IMR-90 (cell line): Measurements from ENCODE around the gene RASAL1. TPM values are rescaled to one million over a fixed set of nuclear protein-coding genes. Genes with fewer than 3 reads are reported as not detected.

Source experiments
- ATAC-seq: fragments of 200-7000 bp; cut with Tn5 transposase; 2 replicates; pipeline ENCODE4 v1.9.1; 2020; ENCODE audit warnings: low read depth, mild to moderate bottlenecking, moderate library complexity
- BruUV-seq: library from RNA; stranded (reverse); fragments of 400-500 nt; replicated peaks from 2 replicates; lab custom pipeline; 2021; lab: Mats Ljungman, UMichigan
- CTCF ChIA-PET: fragments of 300-600 bp; formaldehyde crosslinking; extraction: SDS; loops from one replicate; lab custom pipeline; 2021; ENCODE audit warnings: antibody characterized with exemption; lab: Yijun Ruan, JAX
- POLR2A ChIA-PET: fragments of 300-600 bp; sonication (Branson Sonifier 250); formaldehyde crosslinking; loops from one replicate; lab custom pipeline; 2022; ENCODE audit warnings: antibody characterized with exemption; ENCODE audit not compliant: unreplicated experiment; lab: Charles Lee
- DNase-seq: peaks from one replicate; pipeline ENCODE4 v3.0.0; 2013
- H2AFZ ChIP-seq: replicated peaks from 2 replicates; pipeline ENCODE3; 2013; ENCODE audit warnings: low read length, mild to moderate bottlenecking; ENCODE audit not compliant: poor library complexity
- H2AK5ac ChIP-seq: 2 replicates; pipeline ENCODE4 v1.6.1; 2013; ENCODE audit warnings: low read depth, low read length, inconsistent platforms
- H2AK9ac ChIP-seq: replicated peaks from 2 replicates; pipeline ENCODE3; 2013; ENCODE audit warnings: mild to moderate bottlenecking, low read depth, low read length, moderate library complexity; ENCODE audit not compliant: poor library complexity
- H2BK120ac ChIP-seq: 2 replicates; pipeline ENCODE4 v1.6.1; 2013; ENCODE audit warnings: low read depth, low read length, inconsistent platforms
- H2BK15ac ChIP-seq: 3 replicates; pipeline ENCODE4 v1.6.1; 2013; ENCODE audit warnings: low read depth, low read length, inconsistent platforms
- H2BK20ac ChIP-seq: 2 replicates; pipeline ENCODE4 v1.6.1; 2013; ENCODE audit warnings: low read depth, mild to moderate bottlenecking, inconsistent platforms, low read length, moderate library complexity
- H2BK5ac ChIP-seq: 2 replicates; pipeline ENCODE4 v1.6.1; 2013; ENCODE audit warnings: mild to moderate bottlenecking, low read depth, low read length, inconsistent platforms; ENCODE audit not compliant: poor library complexity, severe bottlenecking
- H3K14ac ChIP-seq: replicated peaks from 2 replicates; pipeline ENCODE4 v1.6.1; 2013; ENCODE audit warnings: low read depth, low read length, inconsistent platforms
- H3K18ac ChIP-seq: 2 replicates; pipeline ENCODE4 v1.6.1; 2013; ENCODE audit warnings: low read depth, low read length, control low read depth
- H3K23ac ChIP-seq: 2 replicates; pipeline ENCODE4 v1.6.1; 2013; ENCODE audit warnings: low read depth, low read length, inconsistent platforms
- H3K27ac ChIP-seq: 2 replicates; pipeline ENCODE4 v1.5.1; 2013; ENCODE audit warnings: mild to moderate bottlenecking, control low read depth, low read length; ENCODE audit not compliant: insufficient read depth
- H3K27me3 ChIP-seq: 2 replicates; pipeline ENCODE4 v1.6.1; 2013; ENCODE audit warnings: low read length; ENCODE audit not compliant: control insufficient read depth, insufficient read depth
- H3K36me3 ChIP-seq: 2 replicates; pipeline ENCODE4 v1.6.1; 2013; ENCODE audit warnings: low read length, mixed read lengths; ENCODE audit not compliant: control insufficient read depth, insufficient read depth
- H3K4ac ChIP-seq: 2 replicates; pipeline ENCODE4 v1.6.1; 2013; ENCODE audit warnings: low read depth, low read length, inconsistent platforms
- H3K4me1 ChIP-seq: 2 replicates; pipeline ENCODE4 v1.6.1; 2013; ENCODE audit warnings: low read length, mixed read lengths; ENCODE audit not compliant: control insufficient read depth, insufficient read depth
- H3K4me2 ChIP-seq: 2 replicates; pipeline ENCODE4 v1.6.1; 2013; ENCODE audit warnings: low read depth, mild to moderate bottlenecking, control low read depth, low read length, moderate library complexity
- H3K4me3 ChIP-seq: 2 replicates; pipeline ENCODE4 v1.5.1; 2013; ENCODE audit warnings: low read depth, mild to moderate bottlenecking, control low read depth, low read length, moderate library complexity; ENCODE audit not compliant: insufficient read depth
- H3K56ac ChIP-seq: 2 replicates; pipeline ENCODE4 v1.6.1; 2013; ENCODE audit warnings: low read length, inconsistent platforms; ENCODE audit not compliant: insufficient read depth; ENCODE audit errors: extremely low read depth
- H3K79me1 ChIP-seq, 2 experiments: 2 replicates each; pipeline ENCODE4 v1.6.1; 2013; ENCODE audit warnings: low read length in 2 of 2, inconsistent platforms in 1 of 2, low read depth in 1 of 2
- H3K9ac ChIP-seq: 2 replicates; pipeline ENCODE4 v1.6.1; 2013; ENCODE audit warnings: low read depth, low read length, control low read depth
- H3K9me1 ChIP-seq: 2 replicates; pipeline ENCODE4 v1.6.1; 2013; ENCODE audit warnings: low read length, inconsistent platforms; ENCODE audit not compliant: insufficient read depth
- H3K9me3 ChIP-seq: 2 replicates; pipeline ENCODE4 v1.6.1; 2013; ENCODE audit warnings: low read length; ENCODE audit not compliant: control insufficient read depth, insufficient read depth
- H4K20me1 ChIP-seq: 2 replicates; pipeline ENCODE4 v1.6.1; 2013; ENCODE audit warnings: low read length, inconsistent platforms; ENCODE audit not compliant: insufficient read depth
- H4K5ac ChIP-seq: 2 replicates; pipeline ENCODE4 v1.6.1; 2013; ENCODE audit warnings: mild to moderate bottlenecking, low read depth, low read length, control low read depth
- H4K8ac ChIP-seq, 2 experiments: 2 replicates each; pipeline ENCODE4 v1.6.1; 2013; ENCODE audit warnings: low read depth in 2 of 2, low read length in 2 of 2, control low read depth in 1 of 2, inconsistent platforms in 1 of 2
- H4K91ac ChIP-seq: 2 replicates; pipeline ENCODE4 v1.6.1; 2013; ENCODE audit warnings: low read depth, low read length, inconsistent platforms; ENCODE audit not compliant: insufficient read depth
- BHLHE40 ChIP-seq: fragments of 150-350 bp; IDR thresholded peaks from 2 replicates; pipeline ENCODE4 v1.6.1; 2016; ENCODE audit warnings: mild to moderate bottlenecking, low read depth, low read length
- CEBPB ChIP-seq: IDR thresholded peaks from 2 replicates; pipeline ENCODE4 v1.6.1; 2012; ENCODE audit warnings: low read depth, low read length, improper control_type of control experiment
- CHD1 ChIP-seq: IDR thresholded peaks from 2 replicates; pipeline ENCODE4 v1.6.1; 2012; ENCODE audit warnings: low read depth, low read length, improper control_type of control experiment
- CTCF ChIP-seq: conservative IDR thresholded peaks from 2 replicates; pipeline ENCODE4 v1.5.1; 2012; ENCODE audit warnings: mild to moderate bottlenecking, low read depth, low read length, improper control_type of control experiment
- ELK1 ChIP-seq: fragments of 150-350 bp; IDR thresholded peaks from 2 replicates; pipeline ENCODE4 v1.6.1; 2016; ENCODE audit warnings: low read depth, mild to moderate bottlenecking, low read length, moderate library complexity, borderline replicate concordance
- FOS ChIP-seq: fragments of 150-350 bp; IDR thresholded peaks from 2 replicates; pipeline ENCODE4 v1.6.1; 2016; ENCODE audit warnings: low read depth, low read length
- MAFK ChIP-seq: IDR thresholded peaks from 2 replicates; pipeline ENCODE4 v1.6.1; 2012; ENCODE audit warnings: low read depth, low read length, improper control_type of control experiment
- MAZ ChIP-seq: IDR thresholded peaks from 2 replicates; pipeline ENCODE4 v1.6.1; 2012; ENCODE audit warnings: low read depth, mild to moderate bottlenecking, low read length, improper control_type of control experiment, moderate library complexity, borderline replicate concordance
- MXI1 ChIP-seq: IDR thresholded peaks from 2 replicates; pipeline ENCODE4 v1.6.1; 2012; ENCODE audit warnings: low read depth, mild to moderate bottlenecking, low read length, moderate library complexity, borderline replicate concordance
- NFE2L2 ChIP-seq: fragments of 150-350 bp; IDR thresholded peaks from 2 replicates; pipeline ENCODE4 v1.6.1; 2016; ENCODE audit warnings: low read depth, mild to moderate bottlenecking, low read length
- POLR2A ChIP-seq: IDR thresholded peaks from 2 replicates; pipeline ENCODE4 v1.6.1; 2012; ENCODE audit warnings: mild to moderate bottlenecking, low read depth, low read length
- RAD21 ChIP-seq: IDR thresholded peaks from 2 replicates; pipeline ENCODE4 v1.6.1; 2012; ENCODE audit warnings: low read length, improper control_type of control experiment
- RCOR1 ChIP-seq: IDR thresholded peaks from 2 replicates; pipeline ENCODE4 v1.6.1; 2012; ENCODE audit warnings: mild to moderate bottlenecking, low read length, improper control_type of control experiment; ENCODE audit not compliant: insufficient replicate concordance
- RFX5 ChIP-seq: IDR thresholded peaks from 2 replicates; pipeline ENCODE4 v1.8.0; 2012; ENCODE audit warnings: low read depth, mild to moderate bottlenecking, low read length, moderate library complexity
- SMC3 ChIP-seq: fragments of 150-350 bp; IDR thresholded peaks from 2 replicates; pipeline ENCODE4 v1.6.1; 2016; ENCODE audit warnings: low read depth, mild to moderate bottlenecking, antibody characterized with exemption, low read length, moderate library complexity
- USF2 ChIP-seq: fragments of 150-350 bp; IDR thresholded peaks from 2 replicates; pipeline ENCODE4 v1.6.1; 2017; ENCODE audit warnings: mild to moderate bottlenecking, antibody characterized with exemption, low read length, low read depth
- WGBS, 2 experiments: methylation state at CpG; one replicate each; pipeline versions ENCODE4 v1.1.5 to v1.1.7; 2013; ENCODE audit warnings: missing lambda C conversion rate in 2 of 2; ENCODE audit not compliant: insufficient read length in 1 of 2; ENCODE audit errors: extremely low coverage in 2 of 2; 5-methylcytosine and 5-hydroxymethylcytosine counted together
- dilution Hi-C: fragments of 300-500 bp; cut with HindIII; formaldehyde crosslinking; loops from one replicate; pipeline ENCODE4 v1.14.3; 2018; ENCODE audit warnings: low sequenced_read_pairs; ENCODE audit not compliant: unreplicated experiment
- in situ Hi-C: fragments of 300-500 bp; cut with MboI; formaldehyde crosslinking; loops from 3 replicates; pipeline ENCODE4 v1.14.3; 2019; ENCODE audit warnings: low sequenced_read_pairs, inconsistent platforms, mixed read lengths
- intact Hi-C: fragments of 100-400 bp; cut with micrococcal nuclease; formaldehyde crosslinking; loops from 2 replicates; pipeline ENCODE4 v1.10.0; 2022
- polyA plus RNA-seq, 3 experiments: library from polyadenylated mRNA; depleted of rRNA; stranded (reverse); fragments of >200 nt; gene quantifications; 2 replicates each; pipeline ENCODE4 v1.2.3, GENCODE V29; 2012; ENCODE audit warnings: low replicate concordance in 1 of 3
- total RNA-seq: library from RNA; depleted of rRNA; stranded (reverse); fragments of >200 nt; gene quantifications from 2 replicates; pipeline ENCODE4 v1.2.3, GENCODE V29; 2012

The RASAL1 gene
- total and polyA plus RNA-seq, 2 of the 4 experiments (the other 2 are of a cell fraction), result not detected

- dilution Hi-C loops (no loop called here), intact Hi-C loops (no loop called here), in situ Hi-C loops (no loop called here)
- WGBS, 2 experiments, result 38% methylated on average over 1 of the region's 1 CpG; no CpG with 5 or more reads in 1 of the 2 experiments
- no peak overlapping the region for H3K56ac ChIP-seq
- no peak overlapping the region for H3K18ac ChIP-seq
- no peak overlapping the region for H3K4me2 ChIP-seq
- H3K4ac ChIP-seq, result no peak overlapping the region
- H3K36me3 ChIP-seq, result no peaks in the 10 kb centered on the region
- no peak overlapping the region for H3K9ac ChIP-seq
- H3K9me3 ChIP-seq, result no peaks in the 10 kb centered on the region
- H3K23ac ChIP-seq, result no peak overlapping the region
- no peak overlapping the region for H4K91ac ChIP-seq
- no peak overlapping the region for H2BK120ac ChIP-seq
- no peak overlapping the region for H2BK20ac ChIP-seq
- CTCF ChIA-PET, result no interaction called here
- no peaks in the 10 kb centered on the region for H3K4me1 ChIP-seq
- H4K20me1 ChIP-seq, result no peaks in the 10 kb centered on the region
- POLR2A ChIA-PET, result no interaction called here
- H4K5ac ChIP-seq, result no peak overlapping the region
- H3K4me3 ChIP-seq, result no peak overlapping the region
- no peak overlapping the region for H4K8ac ChIP-seq
- no peak for DNase-seq
- H3K14ac ChIP-seq, result no peak overlapping the region
- H3K27ac ChIP-seq, result no peak overlapping the region
- H2BK5ac ChIP-seq, result no peak overlapping the region
- no peak for ATAC-seq
- peaks cover 3% of the 10 kb centered on the region for H3K27me3 ChIP-seq
- no TSS peak for BruUV-seq
- H2AK5ac ChIP-seq, result no peak overlapping the region
- H2AFZ ChIP-seq, result no peak overlapping the region
- no peaks in the 10 kb centered on the region for H3K9me1 ChIP-seq
- no peak overlapping the region for H2BK15ac ChIP-seq
- no peaks in the 10 kb centered on the region for H3K79me1 ChIP-seq
- no peak for TF ChIP-seq NFE2L2
- TF ChIP-seq CTCF, result no peak
- TF ChIP-seq MAZ, result no peak
- no peak for TF ChIP-seq SMC3
- TF ChIP-seq CHD1, result no peak
- no peak for TF ChIP-seq MAFK
- TF ChIP-seq FOS, result no peak
- no peak for TF ChIP-seq USF2
- no peak for TF ChIP-seq CEBPB
- TF ChIP-seq ELK1, result no peak
- no peak for TF ChIP-seq BHLHE40
- TF ChIP-seq RFX5, result no peak
- no peak for TF ChIP-seq POLR2A
- no peak for TF ChIP-seq RAD21
- TF ChIP-seq RCOR1, result no peak
- TF ChIP-seq MXI1, result no peak
- no peak overlapping the region for H2AK9ac ChIP-seq
Observed at GRCh38 chr12:113131556-113131955, 4.0 kb downstream of the RASAL1 start.
